Measurements from ENCODE around the gene FOXL3.

FOXL3 gene

DNA sequence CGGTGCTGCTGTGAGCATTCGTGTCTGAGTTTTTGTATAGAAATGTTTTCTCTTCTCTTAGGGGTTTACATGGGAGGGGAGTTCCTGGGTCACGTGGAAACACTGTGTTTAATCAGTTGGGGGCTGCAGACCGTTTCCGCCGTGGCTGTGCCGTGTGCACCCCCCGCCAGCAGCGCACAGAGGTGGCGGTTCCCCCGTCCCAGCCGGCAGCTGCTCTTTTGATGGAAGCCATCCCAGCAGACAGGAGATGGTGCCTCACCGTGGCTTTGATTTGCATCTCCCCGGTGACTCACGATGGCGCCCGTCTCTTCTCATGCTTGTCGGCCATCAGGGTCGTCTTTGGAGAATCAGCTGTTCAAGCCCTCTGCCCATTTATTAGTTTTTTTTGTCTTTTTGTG lies 34.9 kb upstream of the FOXL3 start (continued):
- TF ChIP-seq SCRT1 (tag by site-specific recombination; IDR thresholded peaks at IDR 0.05; ENCODE audit: borderline replicate concordance) (no peak), ZNF747 (tag by site-specific recombination; IDR thresholded peaks at IDR 0.05) (no peak)

DNA sequence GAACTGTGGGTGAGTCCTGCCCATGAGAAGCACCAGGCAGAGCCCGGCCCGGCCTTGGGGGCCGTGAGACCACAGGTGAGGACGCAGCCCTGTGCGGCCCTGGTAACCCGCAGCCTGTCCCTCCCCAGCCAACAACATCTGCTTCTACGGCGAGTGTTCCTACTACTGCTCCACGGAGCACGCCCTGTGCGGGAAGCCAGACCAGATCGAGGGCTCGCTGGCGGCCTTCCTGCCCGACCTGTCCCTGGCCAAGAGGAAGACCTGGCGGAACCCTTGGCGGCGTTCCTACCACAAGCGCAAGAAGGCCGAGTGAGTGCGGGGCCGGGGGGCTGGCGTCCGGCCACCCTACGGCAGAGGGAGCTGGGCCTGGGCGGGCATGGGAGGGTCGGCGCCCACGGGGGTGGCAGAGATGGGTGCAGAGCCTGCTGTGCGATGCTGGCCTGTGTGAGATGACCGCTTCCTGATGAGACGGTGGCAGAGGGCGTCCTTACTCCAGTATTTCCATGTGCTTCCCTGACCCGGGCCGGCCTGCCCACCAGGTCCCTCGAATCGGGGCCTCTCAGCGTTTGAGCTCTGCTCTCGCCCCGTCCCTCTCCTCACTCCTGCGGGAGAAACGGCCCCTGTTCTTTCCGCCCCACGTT lies 34.1 kb upstream of the FOXL3 start:
- no peaks in the 10 kb centered on the region; the same call in 1 of the 2 replicates for H3K9me3 ChIP-seq (ENCODE audit: control insufficient read depth, insufficient read depth, low read depth, low read length)
- H3K36me3 ChIP-seq (ENCODE audit: control insufficient read depth in 2 of 2, insufficient read depth in 1 of 2, low read length in 2 of 2) = peaks cover 3 to 25% of the 10 kb centered on the region in 2 experiments; a peak in 2 of 3 replicates
- H3K27ac ChIP-seq (ENCODE audit: extremely low read depth, low read depth, low read length) = no peak overlapping the region
- no peaks in the 10 kb centered on the region for H3K4me1 ChIP-seq (ENCODE audit: control insufficient read depth, insufficient read depth, low read length)
- no peak for TF ChIP-seq ZNF501 (tag by site-specific recombination; IDR thresholded peaks at IDR 0.05)
- no peak for TF ChIP-seq ZNF311 (tag by site-specific recombination; IDR thresholded peaks at IDR 0.05; ENCODE audit: borderline replicate concordance)
- TF ChIP-seq, protein P1, sequence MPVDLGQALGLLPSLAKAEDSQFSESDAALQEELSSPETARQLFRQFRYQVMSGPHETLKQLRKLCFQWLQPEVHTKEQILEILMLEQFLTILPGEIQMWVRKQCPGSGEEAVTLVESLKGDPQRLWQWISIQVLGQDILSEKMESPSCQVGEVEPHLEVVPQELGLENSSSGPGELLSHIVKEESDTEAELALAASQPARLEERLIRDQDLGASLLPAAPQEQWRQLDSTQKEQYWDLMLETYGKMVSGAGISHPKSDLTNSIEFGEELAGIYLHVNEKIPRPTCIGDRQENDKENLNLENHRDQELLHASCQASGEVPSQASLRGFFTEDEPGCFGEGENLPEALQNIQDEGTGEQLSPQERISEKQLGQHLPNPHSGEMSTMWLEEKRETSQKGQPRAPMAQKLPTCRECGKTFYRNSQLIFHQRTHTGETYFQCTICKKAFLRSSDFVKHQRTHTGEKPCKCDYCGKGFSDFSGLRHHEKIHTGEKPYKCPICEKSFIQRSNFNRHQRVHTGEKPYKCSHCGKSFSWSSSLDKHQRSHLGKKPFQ (tag by site-specific recombination; IDR thresholded peaks at IDR 0.05) = no peak
- TF ChIP-seq SCRT1 (tag by site-specific recombination; IDR thresholded peaks at IDR 0.05; ENCODE audit: borderline replicate concordance) = no peak
- TF ChIP-seq, protein P2, sequence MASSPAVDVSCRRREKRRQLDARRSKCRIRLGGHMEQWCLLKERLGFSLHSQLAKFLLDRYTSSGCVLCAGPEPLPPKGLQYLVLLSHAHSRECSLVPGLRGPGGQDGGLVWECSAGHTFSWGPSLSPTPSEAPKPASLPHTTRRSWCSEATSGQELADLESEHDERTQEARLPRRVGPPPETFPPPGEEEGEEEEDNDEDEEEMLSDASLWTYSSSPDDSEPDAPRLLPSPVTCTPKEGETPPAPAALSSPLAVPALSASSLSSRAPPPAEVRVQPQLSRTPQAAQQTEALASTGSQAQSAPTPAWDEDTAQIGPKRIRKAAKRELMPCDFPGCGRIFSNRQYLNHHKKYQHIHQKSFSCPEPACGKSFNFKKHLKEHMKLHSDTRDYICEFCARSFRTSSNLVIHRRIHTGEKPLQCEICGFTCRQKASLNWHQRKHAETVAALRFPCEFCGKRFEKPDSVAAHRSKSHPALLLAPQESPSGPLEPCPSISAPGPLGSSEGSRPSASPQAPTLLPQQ (tag by site-specific recombination; IDR thresholded peaks at IDR 0.05) = no peak
- TF ChIP-seq ZNF768 (tag by site-specific recombination; IDR thresholded peaks at IDR 0.05) = no peak
- no peak for TF ChIP-seq SALL2 (tag by site-specific recombination; IDR thresholded peaks at IDR 0.05; ENCODE audit: borderline replicate concordance)
- no peak for TF ChIP-seq ZNF121 (tag by site-specific recombination; IDR thresholded peaks at IDR 0.05)
- TF ChIP-seq ZNF146 (tag by site-specific recombination; IDR thresholded peaks at IDR 0.05) = no peak
- TF ChIP-seq ZBTB17 (tag by site-specific recombination; IDR thresholded peaks at IDR 0.05) = no peak
- TF ChIP-seq YY1 (tag by site-specific recombination; IDR thresholded peaks at IDR 0.05) = no peak
- TF ChIP-seq ZNF837 (tag by site-specific recombination; IDR thresholded peaks at IDR 0.05) = no peak
- TF ChIP-seq, protein P3, sequence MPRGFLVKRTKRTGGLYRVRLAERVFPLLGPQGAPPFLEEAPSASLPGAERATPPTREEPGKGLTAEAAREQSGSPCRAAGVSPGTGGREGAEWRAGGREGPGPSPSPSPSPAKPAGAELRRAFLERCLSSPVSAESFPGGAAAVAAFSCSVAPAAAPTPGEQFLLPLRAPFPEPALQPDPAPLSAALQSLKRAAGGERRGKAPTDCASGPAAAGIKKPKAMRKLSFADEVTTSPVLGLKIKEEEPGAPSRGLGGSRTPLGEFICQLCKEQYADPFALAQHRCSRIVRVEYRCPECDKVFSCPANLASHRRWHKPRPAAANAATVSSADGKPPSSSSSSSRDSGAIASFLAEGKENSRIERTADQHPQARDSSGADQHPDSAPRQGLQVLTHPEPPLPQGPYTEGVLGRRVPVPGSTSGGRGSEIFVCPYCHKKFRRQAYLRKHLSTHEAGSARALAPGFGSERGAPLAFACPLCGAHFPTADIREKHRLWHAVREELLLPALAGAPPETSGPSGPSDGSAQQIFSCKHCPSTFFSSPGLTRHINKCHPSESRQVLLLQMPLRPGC (tag by site-specific recombination; IDR thresholded peaks at IDR 0.05) = no peak
- TF ChIP-seq, protein P4, sequence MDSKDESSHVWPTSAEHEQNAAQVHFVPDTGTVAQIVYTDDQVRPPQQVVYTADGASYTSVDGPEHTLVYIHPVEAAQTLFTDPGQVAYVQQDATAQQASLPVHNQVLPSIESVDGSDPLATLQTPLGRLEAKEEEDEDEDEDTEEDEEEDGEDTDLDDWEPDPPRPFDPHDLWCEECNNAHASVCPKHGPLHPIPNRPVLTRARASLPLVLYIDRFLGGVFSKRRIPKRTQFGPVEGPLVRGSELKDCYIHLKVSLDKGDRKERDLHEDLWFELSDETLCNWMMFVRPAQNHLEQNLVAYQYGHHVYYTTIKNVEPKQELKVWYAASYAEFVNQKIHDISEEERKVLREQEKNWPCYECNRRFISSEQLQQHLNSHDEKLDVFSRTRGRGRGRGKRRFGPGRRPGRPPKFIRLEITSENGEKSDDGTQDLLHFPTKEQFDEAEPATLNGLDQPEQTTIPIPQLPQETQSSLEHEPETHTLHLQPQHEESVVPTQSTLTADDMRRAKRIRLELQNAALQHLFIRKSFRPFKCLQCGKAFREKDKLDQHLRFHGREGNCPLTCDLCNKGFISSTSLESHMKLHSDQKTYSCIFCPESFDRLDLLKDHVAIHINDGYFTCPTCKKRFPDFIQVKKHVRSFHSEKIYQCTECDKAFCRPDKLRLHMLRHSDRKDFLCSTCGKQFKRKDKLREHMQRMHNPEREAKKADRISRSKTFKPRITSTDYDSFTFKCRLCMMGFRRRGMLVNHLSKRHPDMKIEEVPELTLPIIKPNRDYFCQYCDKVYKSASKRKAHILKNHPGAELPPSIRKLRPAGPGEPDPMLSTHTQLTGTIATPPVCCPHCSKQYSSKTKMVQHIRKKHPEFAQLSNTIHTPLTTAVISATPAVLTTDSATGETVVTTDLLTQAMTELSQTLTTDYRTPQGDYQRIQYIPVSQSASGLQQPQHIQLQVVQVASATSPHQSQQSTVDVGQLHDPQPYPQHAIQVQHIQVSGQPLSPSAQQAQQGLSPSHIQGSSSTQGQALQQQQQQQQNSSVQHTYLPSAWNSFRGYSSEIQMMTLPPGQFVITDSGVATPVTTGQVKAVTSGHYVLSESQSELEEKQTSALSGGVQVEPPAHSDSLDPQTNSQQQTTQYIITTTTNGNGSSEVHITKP (tag by site-specific recombination; IDR thresholded peaks at IDR 0.05) = no peak
- no peak for TF ChIP-seq ZNF558 (tag by site-specific recombination; IDR thresholded peaks at IDR 0.05)
- CTCF ChIA-PET = interaction anchor here (0.5 kb wide), 1 partner anchor 15 kb away, joined by 3 read pairs; no protein-coding TSS in a partner anchor
- no peak overlapping the region for H3K4me3 ChIP-seq (ENCODE audit: low read depth, low read length)
- POLR2A ChIA-PET = no interaction called here
